Keratinocyte (primary cell): Measurements from ENCODE around the gene CHCHD6. TPM values are rescaled to one million over a fixed set of nuclear protein-coding genes. Genes with fewer than 3 reads are reported as not detected.

ENCODE experiments used
- DNase-seq: peaks from one replicate; pipeline ENCODE4 v3.0.0-alpha.2; 2011; ENCODE audit warnings: low read depth, missing footprints, low spot score
- FAIRE-seq: peaks from 2 replicates; lab custom pipeline; 2011; peaks lifted over from hg19 to GRCh38; lab: Jason Lieb, UNC
- H2AFZ ChIP-seq: 2 replicates; pipeline ENCODE4 v1.6.0; 2012; ENCODE audit warnings: low read length, control low read depth, inconsistent platforms; ENCODE audit not compliant: control insufficient read depth
- H3K27ac ChIP-seq: 2 replicates; pipeline ENCODE4 v1.5.1; 2011; ENCODE audit warnings: low read length; ENCODE audit not compliant: control insufficient read depth, insufficient read depth
- H3K27me3 ChIP-seq: 3 replicates; pipeline ENCODE4 v1.6.0; 2011; ENCODE audit warnings: low read length; ENCODE audit not compliant: control insufficient read depth, insufficient read depth; ENCODE audit errors: extremely low read depth
- H3K36me3 ChIP-seq, 2 experiments: 2 replicates in 1 of 2; 3 replicates in 1 of 2; pipeline ENCODE4 v1.5.1; 2011; ENCODE audit warnings: low read length in 2 of 2, mild to moderate bottlenecking in 1 of 2; ENCODE audit not compliant: control insufficient read depth in 2 of 2, insufficient read depth in 2 of 2; ENCODE audit errors: extremely low read depth in 1 of 2
- H3K4me1 ChIP-seq: 3 replicates; pipeline ENCODE4 v1.5.1; 2011; ENCODE audit warnings: low read length; ENCODE audit not compliant: control insufficient read depth, insufficient read depth; ENCODE audit errors: extremely low read depth
- H3K4me2 ChIP-seq: 3 replicates; pipeline ENCODE4 v1.6.0; 2011; ENCODE audit warnings: low read depth, low read length; ENCODE audit not compliant: control insufficient read depth, insufficient read depth; ENCODE audit errors: extremely low read depth
- H3K4me3 ChIP-seq, 3 experiments: fragments of 200-600 bp in 1 of 3; sonication (generic) in 1 of 3; 2 replicates in 2 of 3; 3 replicates in 1 of 3; pipeline ENCODE4 v1.5.1; 2011 to 2016; ENCODE audit warnings: low read length in 3 of 3, mild to moderate bottlenecking in 3 of 3, control low read depth in 2 of 3, inconsistent platforms in 1 of 3, low read depth in 1 of 3, mixed read lengths in 1 of 3, mixed run types in 1 of 3, moderate library complexity in 1 of 3; ENCODE audit not compliant: control insufficient read depth in 2 of 3, insufficient read depth in 2 of 3; ENCODE audit errors: extremely low read depth in 1 of 3
- H3K79me2 ChIP-seq: 2 replicates; pipeline ENCODE4 v1.6.0; 2012; ENCODE audit warnings: low read length; ENCODE audit not compliant: control insufficient read depth, insufficient read depth
- H3K9ac ChIP-seq: 3 replicates; pipeline ENCODE4 v1.6.0; 2011; ENCODE audit warnings: low read length; ENCODE audit not compliant: control insufficient read depth, insufficient read depth; ENCODE audit errors: extremely low read depth
- H3K9me1 ChIP-seq: 3 replicates; pipeline ENCODE4 v1.6.0; 2011; ENCODE audit warnings: low read length; ENCODE audit not compliant: control insufficient read depth, insufficient read depth; ENCODE audit errors: extremely low read depth
- H3K9me3 ChIP-seq: 2 replicates; pipeline ENCODE4 v1.5.1; 2012; ENCODE audit warnings: low read depth, low read length; ENCODE audit not compliant: control insufficient read depth
- H4K20me1 ChIP-seq: 3 replicates; pipeline ENCODE4 v1.6.0; 2011; ENCODE audit warnings: low read length; ENCODE audit not compliant: control insufficient read depth, insufficient read depth; ENCODE audit errors: extremely low read depth
- CTCF ChIP-seq, 3 experiments: IDR thresholded peaks in 1 of 3; conservative IDR thresholded peaks in 1 of 3; optimal IDR thresholded peaks in 1 of 3; 2 replicates in 2 of 3; 3 replicates in 1 of 3; pipeline versions ENCODE3 to v1.5.1; 2011; ENCODE audit warnings: low read length in 3 of 3, mild to moderate bottlenecking in 3 of 3, moderate library complexity in 2 of 3, control low read depth in 1 of 3, inconsistent platforms in 1 of 3; ENCODE audit not compliant: insufficient read depth in 2 of 3; ENCODE audit errors: extremely low read depth in 1 of 3
- EZH2 ChIP-seq: IDR thresholded peaks from one replicate; pipeline ENCODE4 v1.6.1; 2012; ENCODE audit warnings: inconsistent platforms, mild to moderate bottlenecking, low read length, moderate library complexity
- dilution Hi-C: fragments of 300-500 bp; cut with MboI; formaldehyde crosslinking; loops from one replicate; pipeline ENCODE4 v1.7.0; 2020; ENCODE audit warnings: low sequenced_read_pairs; ENCODE audit not compliant: extremely low pct_ligation_motif_present
- polyA plus RNA-seq, 5 experiments: library from polyadenylated mRNA; depleted of rRNA in 3 of 5; stranded (reverse) in 3 of 5; stranded (forward) in 1 of 5; unstranded in 1 of 5; fragments of >200 nt; gene quantifications; 1 replicate in 1 of 5; 2 replicates in 3 of 5; 3 replicates in 1 of 5; pipeline versions ENCODE4 v1.2.1 to v1.2.3, GENCODE V29; 2011 to 2012; ENCODE audit warnings: missing spikeins in 2 of 5, low read depth in 1 of 5, low replicate concordance in 1 of 5

The CHCHD6 gene
- polyA plus RNA-seq, 1 donor (not counting 4 experiments of a cell fraction or from before 2014, with no cell fraction given) = 21.7 TPM

DNA sequence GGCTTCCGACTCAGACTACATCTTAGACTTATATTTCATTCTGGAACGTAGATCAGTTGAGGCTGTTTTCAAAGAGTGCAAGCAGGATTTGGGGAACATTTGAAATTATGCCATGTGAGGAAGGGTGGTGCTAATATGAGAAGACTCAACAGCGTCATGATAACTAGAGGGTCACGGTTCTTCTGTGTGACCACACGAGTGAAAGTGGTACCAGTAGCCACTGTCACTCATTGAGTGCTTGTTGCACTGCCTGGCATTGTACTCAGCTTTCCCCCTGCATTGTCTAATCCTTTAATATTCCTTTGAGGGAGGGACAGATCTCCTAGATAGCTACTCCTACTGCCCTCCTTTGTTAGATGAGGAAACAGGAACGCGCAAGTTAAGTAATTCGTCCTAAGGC is 197.6 kb downstream of the CHCHD6 start:
- Histone ChIP-seq H4K20me1 (no peaks in the 10 kb centered on the region), H3K36me3 (no peaks in the 10 kb centered on the region), H3K9me1 (no peaks in the 10 kb centered on the region), H2AFZ (no peak overlapping the region), H3K9me3 (no peaks in the 10 kb centered on the region), H3K79me2 (no peaks in the 10 kb centered on the region), H3K27me3 (no peaks in the 10 kb centered on the region), H3K9ac (no peak overlapping the region), H3K4me2 (no peak overlapping the region), H3K4me3 (no peak overlapping the region), H3K4me1 (no peaks in the 10 kb centered on the region), H3K27ac (no peak overlapping the region)
- TF ChIP-seq CTCF (optimal IDR thresholded peaks at IDR 0.05 in 1 of 3, IDR thresholded peaks at IDR 0.05 in 1 of 3, conservative IDR thresholded peaks at IDR 0.05 in 1 of 3; ENCODE audit: extremely low read depth in 1 of 3, insufficient read depth in 2 of 3, low read length in 3 of 3) = no peak
- TF ChIP-seq EZH2 = no peak
- no peak for DNase-seq
- FAIRE-seq = no peak
- dilution Hi-C loops = no loop called here

DNA sequence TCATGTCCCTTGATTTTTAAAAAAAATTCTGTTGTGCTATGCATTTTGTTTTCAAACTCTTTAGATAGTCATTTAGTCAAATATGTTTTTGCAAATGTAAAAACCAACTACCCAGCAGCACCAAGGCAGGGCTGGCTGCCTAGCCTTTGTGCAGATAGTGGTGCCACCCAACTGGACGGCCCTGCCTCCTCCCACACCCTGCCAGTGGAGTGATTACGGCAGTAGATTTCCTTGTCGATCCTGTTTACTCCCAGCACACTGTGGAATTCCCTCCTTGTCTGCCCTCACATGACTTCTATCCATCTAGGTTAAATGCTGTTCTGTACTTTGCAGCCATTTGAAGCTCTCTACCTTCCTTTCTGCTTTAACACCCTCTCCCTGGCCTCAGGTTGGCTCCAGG is 199.5 kb downstream of the CHCHD6 start:
- dilution Hi-C loops = no loop called here
- no peak overlapping the region for H3K4me3 ChIP-seq
- no peaks in the 10 kb centered on the region for H3K9me1 ChIP-seq
- no peak overlapping the region for H3K9ac ChIP-seq
- H3K27me3 ChIP-seq = no peaks in the 10 kb centered on the region
- no peaks in the 10 kb centered on the region for H3K79me2 ChIP-seq
- no peak overlapping the region for H3K27ac ChIP-seq
- H3K4me2 ChIP-seq = no peak overlapping the region
- no peak overlapping the region for H2AFZ ChIP-seq
- DNase-seq (no peak), FAIRE-seq (no peak)
- no peaks in the 10 kb centered on the region for H3K36me3 ChIP-seq
- no peaks in the 10 kb centered on the region for H3K9me3 ChIP-seq
- no peak for TF ChIP-seq EZH2
- TF ChIP-seq CTCF (optimal IDR thresholded peaks at IDR 0.05 in 1 of 3, IDR thresholded peaks at IDR 0.05 in 1 of 3, conservative IDR thresholded peaks at IDR 0.05 in 1 of 3; ENCODE audit: extremely low read depth in 1 of 3, insufficient read depth in 2 of 3, low read length in 3 of 3) = no peak
- no peaks in the 10 kb centered on the region for H4K20me1 ChIP-seq
- H3K4me1 ChIP-seq = no peaks in the 10 kb centered on the region
